Hippocampal formation (tissue), 2 donors: ENCODE data around the gene DIP2C.
A peak's percentile ranks its signal among the peaks of the same experiment; 100 is the strongest.
"Not testable (repeated sequence)": the region's sequence is repeated elsewhere in the genome, so short reads cannot be mapped to it uniquely, and the experiment has no call there.

Experiments used
- DNase-seq, 2 donors: peaks; one replicate each; lab custom pipeline; 2025; lab: John Stamatoyannopoulos, UW

The DIP2C gene

DNA sequence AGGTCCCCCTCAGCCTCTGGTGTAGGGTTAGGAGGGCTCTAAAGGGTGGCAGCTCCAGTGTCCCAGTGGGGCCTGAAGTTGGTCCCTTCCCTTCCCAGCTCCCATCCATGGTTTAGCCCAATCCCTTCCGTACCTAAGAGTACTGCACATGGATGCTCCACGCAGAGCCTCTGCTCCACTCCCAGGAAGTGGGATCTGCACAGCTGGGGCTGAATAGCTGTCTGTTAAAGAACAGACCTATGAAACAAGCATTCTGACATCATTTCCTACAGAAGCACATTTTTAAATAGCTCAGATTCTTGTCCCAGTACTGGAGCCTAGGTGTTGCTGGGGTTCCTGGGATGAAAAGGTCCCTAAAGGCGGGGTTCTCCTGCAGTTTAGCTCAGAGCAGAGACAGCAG, 418.3 kb downstream of the DIP2C start:
- DNase-seq = no peak

GRCh38 chr10:269440-270074, 419.9 kb downstream of the DIP2C start:
- DNase-seq = no peak

GRCh38 chr10:267705-268104, 421.8 kb downstream of the DIP2C start:
- no peak for DNase-seq

DNA sequence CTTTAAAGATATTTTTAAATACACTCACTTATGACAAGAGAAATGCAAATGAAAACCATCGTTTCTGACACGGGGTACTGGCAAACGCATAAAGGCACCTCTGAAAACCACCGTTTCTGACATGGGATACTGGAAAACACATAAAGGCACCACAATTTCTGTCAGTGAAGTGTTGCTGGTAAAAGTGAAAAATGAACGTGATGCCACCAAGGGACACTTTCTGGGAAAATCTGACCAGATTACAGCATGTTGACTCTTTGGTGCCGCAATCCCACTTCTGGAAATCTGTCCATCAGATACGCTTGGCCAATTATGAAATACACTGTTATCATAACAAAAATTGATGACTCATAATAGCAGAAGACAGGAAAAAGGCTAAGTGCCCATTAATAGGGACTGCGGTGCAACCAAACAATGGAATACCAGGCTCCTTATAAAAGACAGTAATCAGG, 422.5 kb downstream of the DIP2C start:
- no peak for DNase-seq

GRCh38 chr10:265816-266588, 423.5 kb downstream of the DIP2C start:
- DNase-seq = not testable (repeated sequence)

GRCh38 chr10:265074-265440, 424.4 kb downstream of the DIP2C start:
- not testable (repeated sequence) for DNase-seq

- DNase-seq = not testable (repeated sequence)
These were observed 425.1 kb downstream of the DIP2C start for GRCh38 chr10:264160-265073.

DNA sequence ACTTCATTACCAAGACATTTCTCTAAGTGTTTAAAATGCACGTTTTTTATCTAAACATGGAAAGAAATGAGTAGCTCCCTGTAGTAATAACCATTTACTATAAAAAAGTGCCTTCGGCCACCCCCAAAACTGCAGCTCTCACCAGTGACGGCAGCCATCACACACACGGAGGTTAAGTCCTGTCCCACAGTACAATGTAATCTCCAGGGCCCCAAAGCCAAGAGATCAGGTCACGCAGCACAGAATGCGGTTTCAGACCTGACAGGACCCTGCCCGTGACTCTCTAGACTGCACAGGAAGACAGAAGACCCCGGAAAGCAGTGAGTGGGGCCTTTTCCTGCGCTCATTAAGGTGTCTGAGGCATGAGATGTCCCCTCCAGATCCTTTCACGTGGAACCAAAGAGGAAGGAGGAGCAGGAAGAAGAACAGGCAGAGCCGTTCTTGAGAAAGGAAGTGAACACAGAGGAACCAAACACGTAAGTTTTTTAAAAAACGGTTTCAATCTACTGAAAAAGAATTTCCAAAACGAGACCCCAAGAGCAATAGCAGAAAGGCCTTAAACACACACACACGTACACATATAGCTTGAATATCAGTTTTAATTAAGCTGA, 428.5 kb downstream of the DIP2C start:
- no peak for DNase-seq

GRCh38 chr10:251982-252582, 437.4 kb downstream of the DIP2C start:
- DNase-seq = no peak

DNA sequence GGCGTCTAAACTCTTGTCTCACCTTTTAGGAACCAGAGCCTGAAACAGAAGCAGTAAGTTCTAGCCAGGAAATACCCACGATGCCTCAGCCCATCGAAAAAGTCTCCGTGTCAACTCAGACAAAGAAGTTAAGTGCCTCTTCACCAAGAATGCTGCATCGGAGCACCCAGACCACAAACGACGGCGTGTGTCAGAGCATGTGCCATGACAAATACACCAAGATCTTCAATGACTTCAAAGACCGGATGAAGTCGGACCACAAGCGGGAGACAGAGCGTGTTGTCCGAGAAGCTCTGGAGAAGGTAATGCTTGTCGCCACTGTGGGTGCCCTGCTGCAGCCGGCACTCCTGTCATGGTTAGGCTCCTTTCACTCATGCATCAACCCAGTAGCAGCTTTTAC, 441.2 kb downstream of the DIP2C start:
- no peak for DNase-seq

DNA sequence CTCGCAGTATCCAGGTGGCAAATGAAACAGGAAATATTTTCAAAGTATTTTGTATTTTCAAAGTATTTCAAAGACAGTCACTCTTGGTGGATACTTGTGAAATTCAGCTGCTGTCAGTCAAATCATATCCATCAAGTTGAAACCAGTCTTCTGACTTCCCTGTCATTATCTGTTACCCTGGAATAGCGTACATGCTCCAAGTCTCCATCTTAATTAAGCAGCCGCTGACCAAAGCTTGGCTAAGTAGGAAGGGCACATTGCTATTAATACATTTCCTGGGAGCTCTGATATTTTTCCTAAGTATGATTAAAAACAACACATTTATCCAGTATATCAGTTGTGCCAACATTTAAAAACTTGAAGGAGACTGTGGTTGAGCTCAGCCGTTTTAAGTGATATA, 442.0 kb downstream of the DIP2C start:
- DNase-seq = no peak

- no peak for DNase-seq
These were observed 443.0 kb downstream of the DIP2C start for GRCh38 chr10:246431-246830.

DNA sequence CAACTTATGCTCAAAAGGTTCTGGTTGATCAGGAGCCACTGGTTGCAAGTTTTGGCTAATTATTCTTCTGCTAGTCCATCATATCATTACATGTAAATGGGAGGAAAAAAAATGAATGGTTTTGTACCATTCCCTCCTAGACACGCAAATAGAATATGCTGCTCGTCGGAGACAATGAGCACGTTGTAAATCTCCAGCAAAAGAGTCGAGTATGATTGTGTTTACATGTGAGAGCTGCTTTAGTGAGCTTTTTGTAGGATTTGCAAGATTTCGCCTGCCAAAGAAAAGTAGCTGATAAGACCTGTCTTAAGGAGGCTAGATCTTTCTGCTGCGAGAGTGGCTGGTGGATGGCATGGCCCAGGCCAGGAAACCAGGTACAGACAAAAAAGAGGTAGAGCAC, 445.2 kb downstream of the DIP2C start:
- peak in 1 of 2 donors; percentile 3 for DNase-seq

- no peak for DNase-seq
These were observed 447.4 kb downstream of the DIP2C start for GRCh38 chr10:241966-242643.

DNA sequence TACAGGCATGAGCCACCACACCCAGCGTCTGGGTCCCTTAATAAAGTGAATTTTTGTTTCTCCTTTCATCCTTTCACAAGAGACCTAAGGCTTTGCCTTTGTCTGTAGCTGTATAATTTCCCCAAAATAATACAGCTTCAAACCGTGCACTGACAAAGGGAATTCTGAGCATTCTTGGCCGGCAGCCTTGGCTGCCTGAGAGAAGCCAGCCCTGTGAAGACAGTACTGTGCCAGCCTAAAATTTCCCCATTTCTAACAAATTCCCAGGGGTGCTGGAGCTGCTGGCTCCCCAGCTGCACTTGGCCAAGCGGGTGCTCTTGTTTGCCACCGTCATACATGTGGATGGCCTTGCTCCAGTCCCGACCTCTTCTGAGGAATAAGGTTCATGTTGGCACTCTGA, 448.0 kb downstream of the DIP2C start:
- peak; percentile 35 to 39 for DNase-seq

- no peak for DNase-seq
These were observed 450.4 kb downstream of the DIP2C start for GRCh38 chr10:239109-239508.

DNA sequence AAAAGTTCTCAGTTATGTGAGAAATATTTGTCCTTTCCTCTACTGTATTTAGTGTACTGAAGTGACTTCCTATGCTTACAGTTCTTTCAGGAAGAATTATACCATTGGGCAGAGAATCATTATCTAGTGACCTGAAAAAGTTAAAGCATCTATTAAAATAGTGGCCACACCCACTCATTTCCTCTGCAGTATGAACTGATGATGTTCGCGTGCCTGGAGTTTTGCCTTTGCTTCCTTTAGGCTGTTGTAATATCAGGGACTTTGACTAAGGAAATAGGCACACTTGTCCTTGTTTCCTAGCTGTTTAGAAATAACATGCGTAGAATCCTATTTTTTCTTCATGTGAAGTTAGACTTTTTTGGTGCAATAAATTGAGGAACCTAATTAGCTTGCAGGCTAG, 453.6 kb downstream of the DIP2C start:
- DNase-seq = no peak

DNA sequence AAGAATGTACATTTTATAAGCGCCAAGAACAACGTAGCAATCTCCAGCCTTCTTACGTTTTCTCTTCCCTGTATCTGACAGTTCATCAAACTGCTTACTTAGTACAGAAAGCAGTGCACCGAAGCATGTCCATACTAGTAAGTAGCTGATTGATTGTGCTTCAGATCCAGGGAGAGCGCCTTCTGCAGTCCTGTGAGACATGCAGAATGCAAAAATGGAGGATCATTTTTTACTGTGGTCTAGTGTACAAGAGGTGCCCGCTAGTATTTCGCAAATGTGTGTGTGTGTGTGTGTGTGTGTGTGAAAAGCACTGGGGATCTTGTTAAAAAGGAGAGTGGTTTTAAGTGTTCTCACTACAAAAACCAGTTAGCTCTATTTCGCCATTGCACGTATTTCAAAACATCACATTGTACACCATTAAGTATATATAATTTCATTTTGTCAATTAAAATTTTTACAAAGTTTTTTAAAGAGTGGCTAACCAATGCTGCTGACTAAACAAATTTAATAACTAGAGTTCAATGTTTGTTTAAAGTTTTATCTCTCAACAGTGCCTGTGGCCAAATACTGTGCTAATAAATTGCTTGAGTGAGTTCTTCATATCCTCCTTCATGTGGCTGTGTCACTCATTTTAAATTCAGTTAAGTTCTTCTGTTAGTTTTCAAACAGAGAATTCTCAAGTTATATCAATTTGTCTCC, 454.6 kb downstream of the DIP2C start:
- DNase-seq = no peak

DNA sequence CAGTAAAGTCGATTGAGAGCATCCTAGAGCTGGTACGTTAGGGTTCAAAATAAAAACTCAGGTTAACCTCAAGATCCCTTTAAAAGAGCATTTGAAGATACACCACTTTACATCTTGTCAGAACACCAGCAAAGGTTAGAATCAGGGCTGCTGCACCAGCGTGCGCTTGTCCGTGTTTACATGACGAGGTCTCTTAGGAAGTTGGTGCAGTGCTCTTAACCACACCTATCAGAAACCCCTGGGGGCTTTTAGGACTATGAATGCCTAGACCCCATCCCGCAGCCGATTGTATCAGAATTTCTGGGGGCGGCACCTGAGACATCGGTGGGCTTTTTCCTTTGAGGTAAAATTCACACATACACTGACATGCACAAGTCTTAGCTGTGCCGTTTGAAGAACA, 456.6 kb downstream of the DIP2C start:
- DNase-seq = no peak

DNA sequence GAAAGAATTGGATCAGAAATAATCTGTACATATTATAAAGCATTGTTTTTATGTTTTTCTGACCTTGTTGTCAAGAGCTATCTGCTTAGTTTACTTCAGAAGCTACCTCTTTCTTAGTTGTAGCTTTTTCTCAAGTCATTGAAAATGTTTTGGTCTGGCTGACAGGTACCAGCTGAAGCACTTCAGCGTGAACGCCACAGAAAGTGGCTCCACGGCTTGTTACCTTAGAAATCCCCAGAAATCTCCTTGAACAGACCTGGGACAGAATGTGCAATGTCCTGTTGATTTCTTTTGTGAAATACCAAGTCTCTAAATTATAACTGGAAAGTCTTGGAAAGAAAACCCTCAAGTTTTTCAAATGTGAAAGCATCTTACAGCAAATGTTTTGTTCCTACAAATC, 457.4 kb downstream of the DIP2C start:
- no peak for DNase-seq

DNA sequence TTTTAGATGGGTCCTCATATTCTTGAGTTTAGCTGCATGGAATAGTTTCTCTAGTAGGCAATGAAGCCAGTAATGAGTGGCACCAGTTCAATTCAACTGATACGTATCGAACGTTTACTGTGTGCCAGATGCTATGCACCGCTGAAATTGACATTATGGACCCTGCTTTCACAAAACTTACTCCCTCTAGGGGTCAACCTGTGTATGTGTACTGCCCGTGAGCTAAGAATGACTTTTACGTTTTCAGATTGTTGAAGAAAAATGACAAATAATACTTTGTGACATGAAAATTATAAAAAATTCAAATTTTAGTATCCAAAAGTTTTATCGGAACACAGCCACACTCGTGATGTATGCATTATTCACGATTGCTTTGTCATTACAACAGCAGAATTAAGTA, 458.7 kb downstream of the DIP2C start:
- DNase-seq = no peak
